Choroid plexus epithelial cell (primary cell): ENCODE results near the gene FSTL4.

Experiments used
- DNase-seq: peaks from one replicate; pipeline ENCODE4 v3.0.0-alpha.2; 2010; ENCODE audit warnings: low read depth
- H3K4me3 ChIP-seq: 2 replicates; pipeline ENCODE4 v1.5.1; 2011; ENCODE audit warnings: low read depth, mild to moderate bottlenecking, control low read depth, low read length, moderate library complexity
- CTCF ChIP-seq: conservative IDR thresholded peaks from 2 replicates; pipeline ENCODE4 v1.5.1; 2011; ENCODE audit warnings: low read depth, mild to moderate bottlenecking, control low read depth, inconsistent platforms, low read length, moderate library complexity

Gene FSTL4

GRCh38 chr5:133311176-133311575, 301.2 kb downstream of the FSTL4 start:
- no peak overlapping the region for H3K4me3 ChIP-seq
- no peak for TF ChIP-seq CTCF
- no peak for DNase-seq

- DNase-seq = peak; percentile 29
- no peak for TF ChIP-seq CTCF
- H3K4me3 ChIP-seq = no peak overlapping the region
Measured at GRCh38 chr5:133309984-133310621, 302.2 kb downstream of the FSTL4 start.

- DNase-seq = no peak
- TF ChIP-seq CTCF = no peak
Measured at GRCh38 chr5:133309166-133309795, 303.1 kb downstream of the FSTL4 start.

GRCh38 chr5:133307275-133307674, 305.1 kb downstream of the FSTL4 start:
- no peak for TF ChIP-seq CTCF
- no peak overlapping the region for H3K4me3 ChIP-seq
- DNase-seq = no peak

More at GRCh38 chr5:133309166-133309795, 303.1 kb downstream of the FSTL4 start:
- no peak overlapping the region for H3K4me3 ChIP-seq

GRCh38 chr5:133304707-133305216, 307.6 kb downstream of the FSTL4 start:
- no peak overlapping the region for H3K4me3 ChIP-seq
- TF ChIP-seq CTCF = no peak
- peak; percentile 16 for DNase-seq

GRCh38 chr5:133304178-133304577, 308.2 kb downstream of the FSTL4 start:
- DNase-seq = no peak
- no peak overlapping the region for H3K4me3 ChIP-seq
- TF ChIP-seq CTCF = no peak

GRCh38 chr5:133303298-133303697, 309.0 kb downstream of the FSTL4 start:
- H3K4me3 ChIP-seq = no peak overlapping the region
- no peak for DNase-seq
- TF ChIP-seq CTCF = no peak
